Measurements from ENCODE around the gene PLVAP. TPM values are rescaled to one million over a fixed set of nuclear protein-coding genes. Genes with fewer than 3 reads are reported as not detected.
A peak's percentile ranks its signal among the peaks of the same experiment; 100 is the strongest.

Gene PLVAP
- total RNA-seq, 4 donors from 2014 or later = 11.7 to 96.5 (median 50.2) TPM

- DNase-seq (ENCODE audit: low spot score in 2 of 2) = no peak
- WGBS, 2 donors = 12 to 30% methylated on average over 16 to 22 of the region's 29 CpGs
- peak overlapping the region; percentile 71 for H3K4me3 ChIP-seq (ENCODE audit: low read depth, poor library complexity, severe bottlenecking)
- TF ChIP-seq CTCF (IDR thresholded peaks at IDR 0.05) (no peak), POLR2A (IDR thresholded peaks at IDR 0.05) (no peak)
- intact Hi-C loops (cut with DNase I; ENCODE audit: low total_unique reads) = no loop called here
Measured at GRCh38 chr19:17302391-17303166, 74.6 kb downstream of the PLVAP start.

Other genes with a start within 250 kb of the PLVAP start
- 10 to 100 TPM; 16.6 to 25.5 (median 23.8) TPM for gene USE1, start 162.0 kb downstream of the PLVAP start, total RNA-seq
- gene OCEL1, start 151.1 kb downstream of the PLVAP start, total RNA-seq = 1 to 10 TPM; 2.6 to 7.9 (median 4.0) TPM
- 100 to 1,000 TPM in 1 of 4 donors, 10 to 100 TPM in 3; 57.2 to 119 (median 83.6) TPM for gene NR2F6, start 131.4 kb downstream of the PLVAP start, total RNA-seq
- gene USHBP1, start 112.6 kb downstream of the PLVAP start, total RNA-seq = 1 to 10 TPM in 3 of 4 donors, under 1 TPM in 1; 0.80 to 3.0 (median 2.0) TPM
- 10 to 100 TPM; 48.3 to 61.2 (median 59.6) TPM for gene BABAM1, start 109.9 kb downstream of the PLVAP start, total RNA-seq
- gene ANKLE1, start 95.4 kb downstream of the PLVAP start, total RNA-seq = 1 to 10 TPM in 1 of 4 donors, under 1 TPM in 3; 0.07 to 1.1 (median 0.36) TPM
- gene ABHD8, start 73.9 kb downstream of the PLVAP start, total RNA-seq = 10 to 100 TPM; 20.2 to 34.9 (median 27.7) TPM
- 100 to 1,000 TPM in 3 of 4 donors, 10 to 100 TPM in 1; 88.4 to 228 (median 131) TPM for gene MRPL34, start 71.5 kb downstream of the PLVAP start, total RNA-seq
- gene DDA1, start 67.8 kb downstream of the PLVAP start, total RNA-seq = 10 to 100 TPM; 16.4 to 30.7 (median 26.3) TPM
- gene ANO8, start 42.5 kb downstream of the PLVAP start, total RNA-seq = 10 to 100 TPM; 31.1 to 56.8 (median 46.9) TPM
- gene GTPBP3, start 39.8 kb downstream of the PLVAP start, total RNA-seq = 10 to 100 TPM; 30.6 to 36.8 (median 35.0) TPM
- gene CCDC194, start 16.9 kb upstream of the PLVAP start, total RNA-seq = not detected
- gene BST2, start 28.3 kb upstream of the PLVAP start, total RNA-seq = 10 to 100 TPM in 3 of 4 donors, 1 to 10 TPM in 1; 9.4 to 15.9 (median 12.5) TPM
- 10 to 100 TPM; 66.8 to 86.4 (median 75.6) TPM for gene MVB12A, start 42.7 kb upstream of the PLVAP start, total RNA-seq
- gene TMEM221, start 71.3 kb upstream of the PLVAP start, total RNA-seq = 1 to 10 TPM in 1 of 4 donors, under 1 TPM in 2, not detected in 1; 0.42 to 1.3 (median 0.61) TPM
- not detected for gene NXNL1, start 83.6 kb upstream of the PLVAP start, total RNA-seq
- 10 to 100 TPM; 30.6 to 58.2 (median 43.6) TPM for gene SLC27A1, start 93.2 kb upstream of the PLVAP start, total RNA-seq
- 100 to 1,000 TPM; 107 to 130 (median 117) TPM for gene PGLS, start 134.3 kb upstream of the PLVAP start, total RNA-seq
- gene COLGALT1, start 178.3 kb upstream of the PLVAP start, total RNA-seq = 10 to 100 TPM; 46.8 to 59.3 (median 53.3) TPM

All from lower leg skin (tissue), 4 donors.